DMS79 (cell line): ENCODE results near the gene LAMTOR3.
A peak's percentile ranks its signal among the peaks of the same experiment; 100 is the strongest.

Experiments used
- DNase-seq: peaks from one replicate; lab custom pipeline; 2025; lab: John Stamatoyannopoulos, UW

Gene LAMTOR3

DNA sequence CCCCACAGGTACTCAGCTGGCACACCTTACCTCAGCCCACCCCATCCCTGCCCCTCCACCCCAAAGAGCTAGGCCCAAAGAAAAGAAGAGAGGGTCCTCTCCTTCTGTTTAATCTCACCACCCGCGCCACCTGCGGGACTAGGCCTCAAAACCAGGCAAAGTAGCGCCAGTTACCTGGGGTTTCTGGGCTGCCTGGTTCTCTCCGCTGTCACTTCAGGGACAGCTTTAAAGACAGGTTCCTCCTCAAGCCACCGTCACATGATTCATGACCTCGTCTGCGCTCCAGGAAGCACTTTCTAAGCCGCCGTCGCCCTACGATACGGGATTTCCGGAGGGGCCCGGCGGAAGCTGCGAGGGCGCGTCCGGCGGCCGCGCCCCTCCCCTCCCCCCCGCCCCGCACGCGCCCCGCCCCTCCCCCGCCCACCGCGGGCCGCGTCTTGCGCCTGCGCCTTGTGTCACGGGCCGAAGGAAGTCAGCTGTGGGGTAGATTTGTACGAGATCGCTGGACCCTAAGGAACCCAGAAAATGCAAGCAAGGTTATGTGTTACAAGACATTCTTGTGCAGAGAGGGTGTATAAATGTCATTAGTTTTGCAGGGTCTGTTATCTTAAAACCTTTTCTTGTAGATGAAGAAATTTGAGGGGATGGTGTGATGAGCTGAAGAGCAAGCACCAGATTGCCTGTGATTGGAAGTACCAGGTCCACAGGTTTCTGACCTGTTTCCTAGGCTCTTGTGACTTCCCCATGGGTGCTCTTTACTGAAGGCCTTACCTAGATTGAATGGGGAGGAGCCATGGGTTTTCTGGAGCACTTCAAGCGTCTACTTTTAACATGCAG is at the start of gene LAMTOR3:
LAMTOR3 (minus strand) TSS at position 267 of the 837 bp plus-strand sequence. CDS start 464 bp downstream, outside the sequence.
- peak; percentile 52 for DNase-seq

DNA sequence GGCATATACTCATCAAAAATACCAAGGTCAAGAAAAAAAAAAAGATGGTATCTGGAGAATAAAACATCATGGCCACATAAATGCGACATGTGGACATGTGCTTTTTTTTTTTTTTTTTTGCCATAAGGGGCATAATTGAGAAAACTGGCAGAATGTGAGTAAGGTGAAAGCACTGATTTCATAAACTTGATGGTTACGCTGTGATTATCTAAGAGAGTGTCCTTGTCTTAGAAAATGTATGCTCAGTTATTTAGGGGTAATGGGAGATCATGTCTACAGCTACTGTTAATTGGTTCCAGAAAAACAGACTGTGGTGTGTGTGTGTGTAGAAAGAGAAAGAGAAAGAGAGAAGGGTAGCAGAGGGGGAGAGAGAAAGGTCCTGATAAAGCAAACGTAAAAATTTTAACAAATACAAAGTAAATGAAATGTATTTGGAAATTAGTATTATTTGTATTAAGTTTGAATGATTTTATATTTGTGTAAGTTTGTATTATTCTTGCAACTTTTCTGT is 44.1 kb upstream of the LAMTOR3 start:
- no peak for DNase-seq

DNA sequence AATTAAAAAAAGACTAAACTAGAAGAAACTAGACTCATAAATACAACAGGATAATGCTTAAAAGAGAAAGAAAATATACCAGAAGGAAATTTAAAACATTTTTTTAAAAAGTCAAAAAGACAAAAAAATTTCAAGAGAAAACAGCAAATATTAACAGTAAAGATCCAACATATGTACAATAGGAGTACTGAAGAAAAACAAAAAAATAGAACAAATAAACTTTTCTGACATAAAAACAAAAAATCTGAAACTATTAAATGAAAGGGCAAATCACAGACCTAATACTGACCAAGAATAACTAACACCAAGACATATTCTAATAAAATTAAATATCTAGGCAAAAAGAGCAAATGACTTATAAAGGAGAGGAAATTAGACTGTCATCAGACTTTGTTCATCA is 40.7 kb upstream of the LAMTOR3 start:
- no peak for DNase-seq

- no peak for DNase-seq
These were observed 33.3 kb upstream of the LAMTOR3 start for GRCh38 chr4:99927566-99927965.

GRCh38 chr4:99921174-99921573 is 26.9 kb upstream of the LAMTOR3 start:
- no peak for DNase-seq

DNA sequence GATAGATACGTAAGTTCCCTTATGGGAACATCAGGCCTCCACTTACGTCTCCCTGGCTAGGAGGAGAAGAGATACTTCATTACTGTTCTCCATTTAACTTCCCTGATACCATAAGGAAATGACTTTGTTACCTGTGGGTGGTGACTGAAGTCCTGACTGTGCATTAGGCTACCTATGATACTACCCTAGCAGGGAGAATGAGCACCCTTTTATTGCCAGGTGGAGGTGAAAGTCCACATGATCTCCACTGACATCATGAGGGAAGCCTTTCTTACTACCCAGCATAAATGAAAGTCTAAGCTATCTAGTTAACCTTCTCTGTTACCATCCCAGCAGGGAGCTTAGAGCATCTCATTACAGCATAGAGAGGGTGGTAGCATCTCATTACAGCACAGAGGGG is 24.4 kb upstream of the LAMTOR3 start:
- DNase-seq: no peak

GRCh38 chr4:99917575-99917974 is 23.3 kb upstream of the LAMTOR3 start:
- DNase-seq: no peak

GRCh38 chr4:99915449-99915848 is 21.2 kb upstream of the LAMTOR3 start:
- no peak for DNase-seq

- no peak for DNase-seq
These were observed 771 bp upstream of the LAMTOR3 start for GRCh38 chr4:99894998-99895397.

DNA sequence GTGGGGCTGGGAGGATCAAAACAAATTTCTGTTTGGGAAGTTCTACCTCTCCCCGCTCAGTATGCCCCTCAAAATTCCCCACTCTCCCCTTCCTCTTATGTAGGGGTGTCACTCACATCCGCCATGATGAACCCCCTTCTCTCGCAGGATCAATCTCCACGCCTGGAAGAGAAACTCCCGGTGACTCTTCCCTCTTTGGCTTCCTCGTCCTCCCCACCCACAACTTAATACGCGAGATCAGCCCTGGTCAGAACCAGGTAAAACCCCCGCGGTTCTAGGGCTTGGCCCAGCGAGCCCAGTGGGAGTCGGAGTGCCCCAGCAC is 427 bp downstream of the LAMTOR3 start:
- no peak for DNase-seq

GRCh38 chr4:99893029-99893428 is 1.2 kb downstream of the LAMTOR3 start:
- DNase-seq: no peak

DNA sequence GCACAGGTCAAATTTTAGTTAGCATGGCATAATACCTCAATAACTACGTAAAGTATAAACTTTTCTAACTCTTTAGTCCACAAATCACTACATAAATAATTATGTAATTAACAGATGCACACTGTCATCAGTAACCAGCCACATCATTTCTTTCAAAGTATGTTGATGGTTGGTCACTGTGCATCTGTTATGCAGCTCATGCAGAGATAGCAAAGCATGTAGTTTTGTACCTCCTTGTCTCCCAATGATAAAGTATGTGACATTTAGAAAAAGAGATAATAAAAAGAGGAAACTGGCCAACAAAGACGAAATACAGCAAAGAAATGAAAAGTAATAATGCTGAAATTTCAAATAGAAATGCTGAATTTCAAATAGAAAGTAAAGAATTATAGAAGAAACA is 2.9 kb downstream of the LAMTOR3 start:
- no peak for DNase-seq

DNA sequence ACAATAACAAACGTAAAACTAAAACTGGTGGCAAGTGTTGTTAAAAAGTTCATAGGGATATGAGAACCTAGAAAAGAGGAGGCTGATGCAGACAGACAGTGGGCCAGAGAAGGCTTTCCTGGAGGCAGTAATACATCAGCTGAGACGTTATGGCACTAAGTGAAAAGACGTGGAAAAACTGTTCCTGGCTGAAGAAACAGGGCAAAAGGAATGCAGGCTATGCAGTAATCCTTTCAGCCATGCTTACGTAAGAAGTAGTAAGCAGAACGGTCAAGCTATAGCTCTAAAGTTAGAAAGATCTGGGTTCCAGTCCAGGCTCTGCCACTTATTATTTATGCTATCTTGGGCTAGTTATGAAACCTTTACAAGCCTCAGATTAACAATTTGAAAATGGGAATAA is 6.4 kb downstream of the LAMTOR3 start:
- DNase-seq: no peak

GRCh38 chr4:99886146-99886545 is 8.1 kb downstream of the LAMTOR3 start:
- DNase-seq: no peak

GRCh38 chr4:99885687-99886086 is 8.5 kb downstream of the LAMTOR3 start:
- no peak for DNase-seq

- DNase-seq: no peak
These were observed 9.1 kb downstream of the LAMTOR3 start for GRCh38 chr4:99885063-99885664.

DNA sequence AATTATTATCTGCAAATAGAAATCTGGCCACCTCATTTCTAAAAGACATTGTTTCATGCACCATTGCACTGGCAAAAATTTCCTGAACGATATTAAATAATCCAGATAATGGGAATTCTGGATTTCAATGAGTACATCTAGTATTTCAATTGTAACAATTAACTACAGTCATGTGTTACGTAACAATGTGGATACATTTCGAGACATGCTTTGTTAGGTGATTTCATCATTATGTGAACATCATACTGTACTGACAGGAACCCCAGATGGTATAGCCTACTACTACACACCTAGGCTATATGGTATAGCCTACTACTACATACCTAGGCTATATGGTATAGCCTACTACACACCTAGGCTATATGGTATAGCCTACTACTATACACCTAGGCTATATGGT is 14.8 kb downstream of the LAMTOR3 start:
- DNase-seq: no peak

- no peak for DNase-seq
These were observed 15.6 kb downstream of the LAMTOR3 start for GRCh38 chr4:99878604-99879003.

DNA sequence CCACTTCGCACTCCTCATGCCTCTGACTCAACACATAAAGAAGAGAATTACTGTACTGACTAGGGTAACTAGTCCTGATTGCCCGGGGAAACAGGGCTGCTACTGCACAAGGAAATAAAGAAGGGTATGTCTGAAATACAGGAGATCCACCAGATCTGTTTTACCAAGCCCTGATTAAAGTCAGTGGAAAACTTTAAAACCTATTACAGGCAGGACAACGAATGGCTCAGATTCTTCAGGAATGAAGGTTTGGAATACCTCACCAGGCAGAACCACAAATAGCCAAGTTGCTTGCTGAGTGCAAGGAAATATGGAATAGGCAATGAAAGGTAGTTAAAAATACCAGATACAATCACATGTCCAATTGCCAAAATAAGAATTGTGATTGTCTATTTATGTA is 17.3 kb downstream of the LAMTOR3 start:
- no peak for DNase-seq

GRCh38 chr4:99875071-99875470 is 19.2 kb downstream of the LAMTOR3 start:
- DNase-seq: no peak

DNA sequence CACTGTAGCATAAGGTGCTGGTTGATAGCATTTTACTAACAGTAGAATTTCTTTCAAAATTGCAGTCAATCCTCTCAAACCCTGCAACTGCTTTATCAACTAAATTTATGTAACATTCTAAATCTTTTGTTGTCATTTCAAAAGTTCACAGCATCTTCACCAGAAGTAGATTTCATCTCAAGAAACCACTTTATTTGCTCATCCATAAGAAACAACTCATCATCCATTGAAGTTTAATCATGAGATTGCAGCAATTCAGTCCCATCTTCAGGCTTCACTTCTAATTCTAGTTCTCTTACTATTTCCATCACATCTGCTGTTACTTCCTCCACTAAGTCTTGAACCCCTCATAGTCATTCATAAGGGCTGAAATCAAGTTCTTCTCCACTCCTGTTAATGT is 21.7 kb downstream of the LAMTOR3 start:
- DNase-seq: no peak

- DNase-seq: no peak
These were observed 26.1 kb downstream of the LAMTOR3 start for GRCh38 chr4:99868126-99868596.

GRCh38 chr4:99863804-99864203 is 30.4 kb downstream of the LAMTOR3 start:
- DNase-seq: no peak
